Transverse colon (tissue), 4 donors: ENCODE data around the gene CAMK2D. TPM values are rescaled to one million over a fixed set of nuclear protein-coding genes. Genes with fewer than 3 reads are reported as not detected.

ENCODE experiments used
- DNase-seq: peaks from one replicate; pipeline ENCODE4 v3.0.0-alpha.2; 2019
- H3K27ac ChIP-seq, 4 donors: fragments of 200-600 bp; sonication (generic); 2 replicates each; pipeline ENCODE4 v1.5.1; 2016 to 2018; ENCODE audit warnings: inconsistent platforms in 4 of 4
- H3K27me3 ChIP-seq: fragments of 200-600 bp; sonication (generic); 2 replicates; pipeline ENCODE4 v1.5.1; 2017; ENCODE audit warnings: inconsistent platforms
- H3K36me3 ChIP-seq, 4 donors: fragments of 200-600 bp; sonication (generic); 2 replicates each; pipeline ENCODE4 v1.5.1; 2017 to 2019; ENCODE audit warnings: inconsistent platforms in 4 of 4
- H3K4me1 ChIP-seq, 4 donors: fragments of 200-600 bp; sonication (generic); 2 replicates each; pipeline ENCODE4 v1.5.1; 2017 to 2020; ENCODE audit warnings: inconsistent platforms in 4 of 4
- H3K4me3 ChIP-seq, 4 donors: fragments of 200-600 bp; sonication (generic); 1 replicate in 1 of 4; 2 replicates in 3 of 4; pipeline versions ENCODE4 v1.5.1 to v1.6.1; 2017 to 2019; ENCODE audit warnings: inconsistent platforms in 4 of 4
- H3K9me3 ChIP-seq, 2 donors: fragments of 200-600 bp; sonication (generic); 2 replicates each; pipeline ENCODE4 v1.5.1; 2017 to 2019; ENCODE audit warnings: inconsistent platforms in 2 of 2
- EP300 ChIP-seq: sonication (generic); formaldehyde crosslinking; IDR thresholded peaks from one replicate; pipeline ENCODE4 v1.6.1; 2017; ENCODE audit warnings: antibody characterized with exemption, low read depth
- POLR2A ChIP-seq: fragments of 450-650 bp; IDR thresholded peaks from one replicate; pipeline ENCODE4 v1.6.1; 2016; ENCODE audit warnings: antibody characterized with exemption, mild to moderate bottlenecking, moderate library complexity
- POLR2AphosphoS5 ChIP-seq, 3 donors: sonication (generic); formaldehyde crosslinking; IDR thresholded peaks; one replicate each; pipeline ENCODE4 v1.6.1; 2016; ENCODE audit warnings: antibody characterized with exemption in 3 of 3
- WGBS, 2 donors: methylation state at CpG; one replicate each; pipeline ENCODE4 v1.1.5; 2018; ENCODE audit warnings: low coverage in 1 of 2; 5-methylcytosine and 5-hydroxymethylcytosine counted together
- in situ Hi-C, 4 donors: fragments of 200-750 bp; cut with MboI; loops; one replicate each; pipeline versions ENCODE4 v1.15.0 to v1.15.1; 2017; ENCODE audit warnings: low sequenced_read_pairs in 3 of 4, low pct_ligation_motif_present in 1 of 4, low pct_unique_long_range_greater_than_20kb in 1 of 4
- intact Hi-C: fragments of 100-400 bp; cut with DNase I; formaldehyde crosslinking; loops from one replicate; pipeline ENCODE4 v1.15.1; 2023; ENCODE audit warnings: low total_unique reads
- total RNA-seq, 4 donors: library from RNA; depleted of rRNA; stranded (reverse); fragments of >200 nt; gene quantifications; one replicate each; pipeline ENCODE4 v1.1.0, GENCODE V29; 2016
- TF ChIP-seq, protein P1 (sequence below), 5 experiments: fragments of 200-600 bp in 3 of 5; fragments of 450-650 bp in 2 of 5; sonication (generic) in 3 of 5; IDR thresholded peaks; 1 replicate in 2 of 5; 2 replicates in 3 of 5; pipeline ENCODE4 v1.5.1; 2016 to 2017; ENCODE audit warnings: antibody characterized with exemption in 5 of 5, inconsistent platforms in 3 of 5, mild to moderate bottlenecking in 2 of 5, moderate library complexity in 1 of 5

CAMK2D gene
- total RNA-seq, 4 donors from 2014 or later = 54.5 to 107 (median 84.7) TPM

- Histone ChIP-seq H3K27ac (no peak overlapping the region), H3K9me3 (no peaks in the 10 kb centered on the region), H3K27me3 (no peaks in the 10 kb centered on the region), H3K4me3 (no peak overlapping the region), H3K4me1 (peaks cover 0 to 28% (median 0%) of the 10 kb centered on the region in 4 donors), H3K36me3 (no peaks in the 10 kb centered on the region)
- in situ Hi-C loops (no loop called here), intact Hi-C loops (no loop called here)
- WGBS, 2 donors = 56 to 71% methylated on average over 4 of the region's 4 CpGs
- TF ChIP-seq EP300 = no peak
- no peak for TF ChIP-seq POLR2A
- TF ChIP-seq, protein P1, sequence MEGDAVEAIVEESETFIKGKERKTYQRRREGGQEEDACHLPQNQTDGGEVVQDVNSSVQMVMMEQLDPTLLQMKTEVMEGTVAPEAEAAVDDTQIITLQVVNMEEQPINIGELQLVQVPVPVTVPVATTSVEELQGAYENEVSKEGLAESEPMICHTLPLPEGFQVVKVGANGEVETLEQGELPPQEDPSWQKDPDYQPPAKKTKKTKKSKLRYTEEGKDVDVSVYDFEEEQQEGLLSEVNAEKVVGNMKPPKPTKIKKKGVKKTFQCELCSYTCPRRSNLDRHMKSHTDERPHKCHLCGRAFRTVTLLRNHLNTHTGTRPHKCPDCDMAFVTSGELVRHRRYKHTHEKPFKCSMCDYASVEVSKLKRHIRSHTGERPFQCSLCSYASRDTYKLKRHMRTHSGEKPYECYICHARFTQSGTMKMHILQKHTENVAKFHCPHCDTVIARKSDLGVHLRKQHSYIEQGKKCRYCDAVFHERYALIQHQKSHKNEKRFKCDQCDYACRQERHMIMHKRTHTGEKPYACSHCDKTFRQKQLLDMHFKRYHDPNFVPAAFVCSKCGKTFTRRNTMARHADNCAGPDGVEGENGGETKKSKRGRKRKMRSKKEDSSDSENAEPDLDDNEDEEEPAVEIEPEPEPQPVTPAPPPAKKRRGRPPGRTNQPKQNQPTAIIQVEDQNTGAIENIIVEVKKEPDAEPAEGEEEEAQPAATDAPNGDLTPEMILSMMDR (IDR thresholded peaks at IDR 0.05) = no peak
- TF ChIP-seq POLR2AphosphoS5 (IDR thresholded peaks at IDR 0.05) = no peak
- no peak for DNase-seq
These were observed 173.8 kb downstream of the CAMK2D start for GRCh38 chr4:113587640-113588275.

DNA sequence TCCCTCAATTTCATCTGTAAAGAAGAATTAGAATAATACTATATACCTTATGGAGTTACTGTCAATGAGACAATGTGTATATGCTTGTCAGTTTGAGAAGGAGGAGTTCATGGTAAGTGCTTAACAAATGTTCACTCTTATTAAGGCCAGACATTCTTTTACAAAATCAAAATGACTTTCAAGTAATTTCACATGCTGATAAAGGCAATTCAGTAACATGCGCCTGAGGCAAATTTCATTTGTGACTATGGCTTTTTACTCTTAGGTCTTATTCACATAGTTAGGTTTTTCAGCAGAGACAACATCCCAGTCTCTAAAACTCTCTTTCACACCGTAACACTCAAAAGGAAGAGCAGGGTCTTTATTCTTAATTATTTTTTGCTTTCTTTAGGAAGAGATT, 174.4 kb downstream of the CAMK2D start:
- intact Hi-C loops = no loop called here
- TF ChIP-seq, protein P1 (IDR thresholded peaks at IDR 0.05) = no peak
- no peak for TF ChIP-seq POLR2AphosphoS5 (IDR thresholded peaks at IDR 0.05)
- no peak for TF ChIP-seq POLR2A
- no peak for TF ChIP-seq EP300
- WGBS, 2 donors = 97 to 100% methylated on average over 2 of the region's 2 CpGs
- Histone ChIP-seq H3K27me3 (no peaks in the 10 kb centered on the region), H3K4me3 (no peak overlapping the region), H3K4me1 (peaks cover 0 to 28% (median 0%) of the 10 kb centered on the region in 4 donors), H3K36me3 (no peaks in the 10 kb centered on the region), H3K9me3 (no peaks in the 10 kb centered on the region), H3K27ac (no peak overlapping the region)
- in situ Hi-C loops = no loop called here
- DNase-seq = no peak

- in situ Hi-C loops = no loop called here
- intact Hi-C loops = no loop called here
- Histone ChIP-seq H3K36me3 (no peaks in the 10 kb centered on the region), H3K9me3 (no peaks in the 10 kb centered on the region), H3K27ac (no peak overlapping the region), H3K27me3 (no peaks in the 10 kb centered on the region), H3K4me1 (peaks cover 0 to 28% (median 0%) of the 10 kb centered on the region in 4 donors), H3K4me3 (no peak overlapping the region)
- no peak for TF ChIP-seq POLR2A
- no peak for DNase-seq
These were observed 175.5 kb downstream of the CAMK2D start for GRCh38 chr4:113586072-113586471.

DNA sequence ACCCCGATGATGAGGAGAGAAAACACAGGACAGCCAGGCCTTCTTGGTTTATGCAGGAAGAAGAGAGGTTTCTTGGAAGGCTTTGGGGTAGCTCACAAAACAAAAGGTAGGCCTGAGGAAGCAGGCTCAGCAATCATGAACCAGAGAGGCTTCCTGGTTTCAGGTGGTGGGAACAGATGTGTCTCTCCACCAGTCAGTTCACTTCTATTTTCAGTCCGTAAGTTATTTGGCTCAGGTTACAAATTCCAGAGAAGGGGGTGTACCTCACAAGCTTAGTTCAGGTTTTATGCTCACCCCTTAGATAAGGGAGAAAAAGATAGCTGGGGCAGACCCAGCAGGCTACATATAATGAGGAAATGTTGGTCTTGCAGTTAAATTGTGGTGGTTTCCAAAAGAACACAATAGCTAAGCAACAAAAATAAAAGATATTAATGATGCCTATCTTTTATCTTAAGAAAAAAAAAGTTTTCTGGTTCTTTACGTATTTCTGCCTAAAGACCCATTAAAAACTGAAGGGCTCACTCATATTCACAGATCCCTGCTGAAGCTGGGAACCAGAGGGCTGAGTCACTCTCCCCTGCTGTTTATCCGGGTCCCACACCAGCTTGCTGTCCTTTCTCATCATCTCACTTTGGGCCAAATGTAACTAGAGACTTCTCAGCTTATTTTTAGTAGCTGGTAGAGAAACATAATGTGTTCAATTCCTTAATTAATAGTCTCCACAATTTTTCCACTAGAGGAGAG, 177.0 kb downstream of the CAMK2D start:
- Histone ChIP-seq H3K27ac (no peak overlapping the region), H3K27me3 (no peaks in the 10 kb centered on the region), H3K36me3 (no peaks in the 10 kb centered on the region), H3K4me1 (peaks cover 0 to 31% (median 0%) of the 10 kb centered on the region in 4 donors), H3K9me3 (no peaks in the 10 kb centered on the region), H3K4me3 (no peak overlapping the region)
- DNase-seq = no peak
- in situ Hi-C loops (no loop called here), intact Hi-C loops (no loop called here)
- TF ChIP-seq EP300 (no peak), POLR2A (no peak), POLR2AphosphoS5 (IDR thresholded peaks at IDR 0.05) (no peak)
- TF ChIP-seq, protein P1 (IDR thresholded peaks at IDR 0.05) = no peak
- 67 to 70% methylated on average over 4 of the region's 4 CpGs for WGBS, 2 donors
